IMR-90 (cell line): ENCODE data around the gene TK2. TPM values are rescaled to one million over a fixed set of nuclear protein-coding genes. Genes with fewer than 3 reads are reported as not detected.

Experiments used
- ATAC-seq: fragments of 200-7000 bp; cut with Tn5 transposase; 2 replicates; pipeline ENCODE4 v1.9.1; 2020; ENCODE audit warnings: low read depth, mild to moderate bottlenecking, moderate library complexity
- BruUV-seq: library from RNA; stranded (reverse); fragments of 400-500 nt; replicated peaks from 2 replicates; lab custom pipeline; 2021; lab: Mats Ljungman, UMichigan
- CTCF ChIA-PET: fragments of 300-600 bp; formaldehyde crosslinking; extraction: SDS; loops from one replicate; lab custom pipeline; 2021; ENCODE audit warnings: antibody characterized with exemption; lab: Yijun Ruan, JAX
- POLR2A ChIA-PET: fragments of 300-600 bp; sonication (Branson Sonifier 250); formaldehyde crosslinking; loops from one replicate; lab custom pipeline; 2022; ENCODE audit warnings: antibody characterized with exemption; ENCODE audit not compliant: unreplicated experiment; lab: Charles Lee
- DNase-seq: peaks from one replicate; pipeline ENCODE4 v3.0.0; 2013
- H2AFZ ChIP-seq: replicated peaks from 2 replicates; pipeline ENCODE3; 2013; ENCODE audit warnings: low read length, mild to moderate bottlenecking; ENCODE audit not compliant: poor library complexity
- H2AK5ac ChIP-seq: 2 replicates; pipeline ENCODE4 v1.6.1; 2013; ENCODE audit warnings: low read depth, low read length, inconsistent platforms
- H2AK9ac ChIP-seq: replicated peaks from 2 replicates; pipeline ENCODE3; 2013; ENCODE audit warnings: mild to moderate bottlenecking, low read depth, low read length, moderate library complexity; ENCODE audit not compliant: poor library complexity
- H2BK120ac ChIP-seq: 2 replicates; pipeline ENCODE4 v1.6.1; 2013; ENCODE audit warnings: low read depth, low read length, inconsistent platforms
- H2BK15ac ChIP-seq: 3 replicates; pipeline ENCODE4 v1.6.1; 2013; ENCODE audit warnings: low read depth, low read length, inconsistent platforms
- H2BK20ac ChIP-seq: 2 replicates; pipeline ENCODE4 v1.6.1; 2013; ENCODE audit warnings: low read depth, mild to moderate bottlenecking, inconsistent platforms, low read length, moderate library complexity
- H2BK5ac ChIP-seq: 2 replicates; pipeline ENCODE4 v1.6.1; 2013; ENCODE audit warnings: mild to moderate bottlenecking, low read depth, low read length, inconsistent platforms; ENCODE audit not compliant: poor library complexity, severe bottlenecking
- H3K14ac ChIP-seq: replicated peaks from 2 replicates; pipeline ENCODE4 v1.6.1; 2013; ENCODE audit warnings: low read depth, low read length, inconsistent platforms
- H3K18ac ChIP-seq: 2 replicates; pipeline ENCODE4 v1.6.1; 2013; ENCODE audit warnings: low read depth, low read length, control low read depth
- H3K23ac ChIP-seq: 2 replicates; pipeline ENCODE4 v1.6.1; 2013; ENCODE audit warnings: low read depth, low read length, inconsistent platforms
- H3K27ac ChIP-seq: 2 replicates; pipeline ENCODE4 v1.5.1; 2013; ENCODE audit warnings: mild to moderate bottlenecking, control low read depth, low read length; ENCODE audit not compliant: insufficient read depth
- H3K27me3 ChIP-seq: 2 replicates; pipeline ENCODE4 v1.6.1; 2013; ENCODE audit warnings: low read length; ENCODE audit not compliant: control insufficient read depth, insufficient read depth
- H3K36me3 ChIP-seq: 2 replicates; pipeline ENCODE4 v1.6.1; 2013; ENCODE audit warnings: low read length, mixed read lengths; ENCODE audit not compliant: control insufficient read depth, insufficient read depth
- H3K4ac ChIP-seq: 2 replicates; pipeline ENCODE4 v1.6.1; 2013; ENCODE audit warnings: low read depth, low read length, inconsistent platforms
- H3K4me1 ChIP-seq: 2 replicates; pipeline ENCODE4 v1.6.1; 2013; ENCODE audit warnings: low read length, mixed read lengths; ENCODE audit not compliant: control insufficient read depth, insufficient read depth
- H3K4me2 ChIP-seq: 2 replicates; pipeline ENCODE4 v1.6.1; 2013; ENCODE audit warnings: low read depth, mild to moderate bottlenecking, control low read depth, low read length, moderate library complexity
- H3K4me3 ChIP-seq: 2 replicates; pipeline ENCODE4 v1.5.1; 2013; ENCODE audit warnings: low read depth, mild to moderate bottlenecking, control low read depth, low read length, moderate library complexity; ENCODE audit not compliant: insufficient read depth
- H3K56ac ChIP-seq: 2 replicates; pipeline ENCODE4 v1.6.1; 2013; ENCODE audit warnings: low read length, inconsistent platforms; ENCODE audit not compliant: insufficient read depth; ENCODE audit errors: extremely low read depth
- H3K79me1 ChIP-seq, 2 experiments: 2 replicates each; pipeline ENCODE4 v1.6.1; 2013; ENCODE audit warnings: low read length in 2 of 2, inconsistent platforms in 1 of 2, low read depth in 1 of 2
- H3K9ac ChIP-seq: 2 replicates; pipeline ENCODE4 v1.6.1; 2013; ENCODE audit warnings: low read depth, low read length, control low read depth
- H3K9me1 ChIP-seq: 2 replicates; pipeline ENCODE4 v1.6.1; 2013; ENCODE audit warnings: low read length, inconsistent platforms; ENCODE audit not compliant: insufficient read depth
- H3K9me3 ChIP-seq: 2 replicates; pipeline ENCODE4 v1.6.1; 2013; ENCODE audit warnings: low read length; ENCODE audit not compliant: control insufficient read depth, insufficient read depth
- H4K20me1 ChIP-seq: 2 replicates; pipeline ENCODE4 v1.6.1; 2013; ENCODE audit warnings: low read length, inconsistent platforms; ENCODE audit not compliant: insufficient read depth
- H4K5ac ChIP-seq: 2 replicates; pipeline ENCODE4 v1.6.1; 2013; ENCODE audit warnings: mild to moderate bottlenecking, low read depth, low read length, control low read depth
- H4K8ac ChIP-seq, 2 experiments: 2 replicates each; pipeline ENCODE4 v1.6.1; 2013; ENCODE audit warnings: low read depth in 2 of 2, low read length in 2 of 2, control low read depth in 1 of 2, inconsistent platforms in 1 of 2
- H4K91ac ChIP-seq: 2 replicates; pipeline ENCODE4 v1.6.1; 2013; ENCODE audit warnings: low read depth, low read length, inconsistent platforms; ENCODE audit not compliant: insufficient read depth
- MAFK ChIP-seq: IDR thresholded peaks from 2 replicates; pipeline ENCODE4 v1.6.1; 2012; ENCODE audit warnings: low read depth, low read length, improper control_type of control experiment
- NFE2L2 ChIP-seq: fragments of 150-350 bp; IDR thresholded peaks from 2 replicates; pipeline ENCODE4 v1.6.1; 2016; ENCODE audit warnings: low read depth, mild to moderate bottlenecking, low read length
- SMC3 ChIP-seq: fragments of 150-350 bp; IDR thresholded peaks from 2 replicates; pipeline ENCODE4 v1.6.1; 2016; ENCODE audit warnings: low read depth, mild to moderate bottlenecking, antibody characterized with exemption, low read length, moderate library complexity
- WGBS, 2 experiments: methylation state at CpG; one replicate each; pipeline versions ENCODE4 v1.1.5 to v1.1.7; 2013; ENCODE audit warnings: missing lambda C conversion rate in 2 of 2; ENCODE audit not compliant: insufficient read length in 1 of 2; ENCODE audit errors: extremely low coverage in 2 of 2; 5-methylcytosine and 5-hydroxymethylcytosine counted together
- dilution Hi-C: fragments of 300-500 bp; cut with HindIII; formaldehyde crosslinking; loops from one replicate; pipeline ENCODE4 v1.14.3; 2018; ENCODE audit warnings: low sequenced_read_pairs; ENCODE audit not compliant: unreplicated experiment
- in situ Hi-C: fragments of 300-500 bp; cut with MboI; formaldehyde crosslinking; loops from 3 replicates; pipeline ENCODE4 v1.14.3; 2019; ENCODE audit warnings: low sequenced_read_pairs, inconsistent platforms, mixed read lengths
- intact Hi-C: fragments of 100-400 bp; cut with micrococcal nuclease; formaldehyde crosslinking; loops from 2 replicates; pipeline ENCODE4 v1.10.0; 2022
- polyA plus RNA-seq, 3 experiments: library from polyadenylated mRNA; depleted of rRNA; stranded (reverse); fragments of >200 nt; gene quantifications; 2 replicates each; pipeline ENCODE4 v1.2.3, GENCODE V29; 2012; ENCODE audit warnings: low replicate concordance in 1 of 3
- total RNA-seq: library from RNA; depleted of rRNA; stranded (reverse); fragments of >200 nt; gene quantifications from 2 replicates; pipeline ENCODE4 v1.2.3, GENCODE V29; 2012

TK2 gene
- total and polyA plus RNA-seq, 2 of the 4 experiments (the other 2 are of a cell fraction) = 14.7 to 16.5 TPM

DNA sequence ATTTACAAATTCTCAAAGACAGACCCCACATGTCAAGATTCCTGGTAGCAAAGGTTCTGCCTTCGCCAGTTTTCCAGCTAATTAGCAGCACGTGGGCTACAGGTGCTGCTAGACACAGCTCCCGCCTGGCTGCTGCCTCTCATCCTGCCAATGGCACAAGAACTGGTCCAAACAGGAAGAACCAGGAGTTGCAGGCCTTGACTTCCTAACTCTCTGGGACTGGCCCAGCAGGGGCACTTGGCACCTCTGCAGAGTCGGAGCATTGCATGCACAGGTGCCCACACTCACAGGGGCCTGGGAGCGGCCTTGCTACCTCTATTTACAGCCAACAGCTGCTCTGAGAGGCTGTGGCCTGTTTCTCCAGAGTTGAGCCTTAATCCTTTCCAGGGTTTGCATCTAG, 39.6 kb downstream of the TK2 start:
- H3K27me3 ChIP-seq = no peaks in the 10 kb centered on the region
- POLR2A ChIA-PET = interaction anchor here (0.6 kb wide), 1 partner anchor 77 kb away, joined by 10 read pairs; no protein-coding TSS in a partner anchor
- H2BK20ac ChIP-seq = no peak overlapping the region
- in situ Hi-C loops (no loop called here), dilution Hi-C loops (no loop called here), intact Hi-C loops (no loop called here)
- H2AK5ac ChIP-seq = no peak overlapping the region
- CTCF ChIA-PET = no interaction called here
- no peak overlapping the region for H3K56ac ChIP-seq
- no peak for DNase-seq
- H3K23ac ChIP-seq = no peak overlapping the region
- peaks cover 19% of the 10 kb centered on the region for H3K4me1 ChIP-seq
- peaks cover 2% of the 10 kb centered on the region; the same call in 1 of the 2 replicates for H4K20me1 ChIP-seq
- no TSS peak for BruUV-seq
- peaks cover 3% of the 10 kb centered on the region; the same call in 1 of the 2 replicates for H3K36me3 ChIP-seq
- H3K4me3 ChIP-seq = no peak overlapping the region
- no peak overlapping the region for H4K5ac ChIP-seq
- no peak overlapping the region for H3K14ac ChIP-seq
- no peak overlapping the region for H3K4me2 ChIP-seq
- no peak overlapping the region for H2BK120ac ChIP-seq
- H3K4ac ChIP-seq = no peak overlapping the region
- H3K27ac ChIP-seq = no peak overlapping the region
- 91% methylated on average over 3 of the region's 5 CpGs; no CpG with 5 or more reads in 1 of the 2 experiments for WGBS, 2 experiments
- ATAC-seq = no peak
- no peak overlapping the region for H3K9ac ChIP-seq
- no peak overlapping the region for H4K91ac ChIP-seq
- H4K8ac ChIP-seq = no peak overlapping the region
- H3K9me1 ChIP-seq = peaks cover 27% of the 10 kb centered on the region
- peaks cover 0 to 11% of the 10 kb centered on the region in 2 experiments; a peak in 1 of 4 replicates for H3K79me1 ChIP-seq
- H2BK5ac ChIP-seq = no peak overlapping the region
- H2AFZ ChIP-seq = no peak overlapping the region
- no peaks in the 10 kb centered on the region for H3K9me3 ChIP-seq
- TF ChIP-seq SMC3 (no peak), NFE2L2 (no peak), MAFK (no peak)
- no peak overlapping the region for H2AK9ac ChIP-seq
- no peak overlapping the region for H3K18ac ChIP-seq
- H2BK15ac ChIP-seq = no peak overlapping the region
